ENCODE data around the gene ARHGAP1.

ARHGAP1 gene

DNA sequence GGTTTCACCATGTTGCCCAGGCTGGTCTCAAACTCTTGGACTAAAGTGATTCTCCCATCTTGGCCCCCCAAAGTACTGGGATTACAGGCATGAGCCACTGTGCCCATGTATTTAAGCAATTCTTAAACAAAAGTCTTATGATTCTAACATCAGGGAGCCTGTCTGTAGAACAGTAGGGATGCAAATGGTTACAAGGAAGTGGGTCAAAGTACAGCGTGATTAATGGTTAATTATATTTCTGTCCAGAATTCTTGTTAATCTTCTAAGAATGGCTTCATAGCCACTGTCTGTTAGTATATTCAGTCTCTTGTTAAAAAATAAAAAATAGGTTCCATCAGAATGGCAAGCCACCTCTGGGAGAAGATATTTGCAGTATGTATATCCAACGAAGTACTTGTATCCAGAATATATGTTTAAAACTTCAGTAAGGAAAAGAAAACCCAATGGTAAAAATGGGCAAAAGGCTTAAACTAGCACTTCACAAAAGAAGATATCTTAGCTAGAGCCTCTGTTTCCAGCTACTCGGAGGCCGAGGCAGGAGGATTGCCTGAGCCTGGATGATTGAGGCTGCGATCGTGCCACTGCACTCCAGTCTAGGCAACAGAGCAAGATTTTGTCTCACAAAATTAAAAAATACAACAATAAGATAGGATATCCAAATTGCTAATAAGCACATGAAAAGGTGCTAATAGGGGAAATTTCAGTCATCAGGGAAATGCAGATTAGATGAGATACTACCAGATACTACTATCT is 60.2 kb downstream of the ARHGAP1 start:
- no peak for DNase-seq (ENCODE audit: low read depth)

DNA sequence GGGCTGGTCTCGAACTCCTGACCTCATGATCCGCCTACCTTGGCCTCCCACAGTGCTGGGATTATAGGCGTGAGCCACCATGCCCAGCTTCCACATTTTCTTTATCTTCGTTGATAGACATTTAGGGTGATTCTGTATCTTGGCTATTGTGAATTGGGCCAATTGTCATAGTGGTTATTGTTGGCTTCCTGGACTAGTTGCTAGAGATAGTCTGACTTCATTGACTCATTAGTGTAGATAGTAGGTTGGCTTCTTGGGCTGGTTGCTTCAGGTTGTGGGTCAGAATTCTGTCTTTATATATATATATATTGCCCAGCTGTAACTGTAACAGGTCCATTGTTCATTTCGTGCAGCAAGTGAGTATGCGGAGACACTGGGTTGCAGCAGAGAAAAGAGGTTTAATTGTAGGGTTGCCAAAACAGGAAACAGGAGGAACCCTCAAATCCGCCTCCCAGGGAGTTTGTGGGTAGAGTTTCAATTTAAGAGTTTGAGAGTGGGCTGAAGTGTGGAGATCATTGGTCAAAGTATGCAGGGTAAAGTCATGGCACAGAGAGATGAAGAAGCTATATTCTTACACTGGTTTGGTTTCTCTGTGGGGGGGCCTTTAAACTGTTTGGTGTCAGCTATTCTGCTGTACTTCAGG is 61.1 kb downstream of the ARHGAP1 start:
- DNase-seq (ENCODE audit: low read depth): no peak

DNA sequence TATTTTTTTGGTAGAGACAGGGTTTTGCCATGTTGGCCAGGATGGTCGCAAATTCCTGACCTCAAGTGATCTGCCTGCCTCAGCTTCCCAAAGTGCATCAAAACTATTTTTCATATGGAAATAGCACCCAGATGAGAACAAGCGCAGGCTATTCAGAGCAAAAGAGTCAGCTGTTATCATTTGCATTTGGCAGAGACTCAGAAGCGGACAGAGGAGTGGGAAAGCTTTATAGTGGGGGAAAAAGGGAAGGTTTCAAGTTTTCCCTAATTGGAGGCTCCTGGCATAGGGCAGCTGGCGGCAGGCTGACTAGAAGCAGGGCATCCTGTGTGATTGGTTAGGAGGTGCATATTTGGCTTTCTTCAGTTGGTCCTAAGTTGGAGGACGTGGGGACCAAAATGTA is 62.9 kb downstream of the ARHGAP1 start:
- DNase-seq (ENCODE audit: low read depth): no peak

DNA sequence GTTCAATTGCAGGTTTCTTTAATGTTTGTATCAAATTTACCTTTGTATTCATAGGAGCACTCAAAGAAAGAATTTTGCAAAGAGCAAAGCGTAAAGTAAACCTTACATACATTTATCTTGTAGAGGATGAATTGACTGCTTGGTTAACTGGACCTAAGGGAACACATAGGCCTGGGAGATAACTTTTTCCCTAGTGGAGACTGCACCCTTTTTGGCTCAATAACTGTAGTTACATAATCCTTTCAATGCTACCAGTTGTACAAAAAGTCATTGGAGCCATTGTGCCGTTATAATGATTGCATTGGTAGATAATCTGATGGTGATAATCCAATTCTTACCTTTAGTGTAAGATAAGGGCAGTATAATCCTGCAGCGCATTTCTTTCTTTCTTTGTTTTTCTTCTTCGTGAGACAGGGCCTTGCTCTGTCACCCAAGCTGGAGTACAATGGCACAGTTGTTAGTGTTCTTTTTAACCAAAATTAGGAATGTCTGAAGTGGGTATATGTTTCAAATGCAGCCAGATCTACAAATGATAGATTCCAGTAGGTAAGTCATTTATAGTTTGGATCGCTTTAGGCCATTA is 64.8 kb downstream of the ARHGAP1 start:
- DNase-seq (ENCODE audit: low read depth): no peak

DNA sequence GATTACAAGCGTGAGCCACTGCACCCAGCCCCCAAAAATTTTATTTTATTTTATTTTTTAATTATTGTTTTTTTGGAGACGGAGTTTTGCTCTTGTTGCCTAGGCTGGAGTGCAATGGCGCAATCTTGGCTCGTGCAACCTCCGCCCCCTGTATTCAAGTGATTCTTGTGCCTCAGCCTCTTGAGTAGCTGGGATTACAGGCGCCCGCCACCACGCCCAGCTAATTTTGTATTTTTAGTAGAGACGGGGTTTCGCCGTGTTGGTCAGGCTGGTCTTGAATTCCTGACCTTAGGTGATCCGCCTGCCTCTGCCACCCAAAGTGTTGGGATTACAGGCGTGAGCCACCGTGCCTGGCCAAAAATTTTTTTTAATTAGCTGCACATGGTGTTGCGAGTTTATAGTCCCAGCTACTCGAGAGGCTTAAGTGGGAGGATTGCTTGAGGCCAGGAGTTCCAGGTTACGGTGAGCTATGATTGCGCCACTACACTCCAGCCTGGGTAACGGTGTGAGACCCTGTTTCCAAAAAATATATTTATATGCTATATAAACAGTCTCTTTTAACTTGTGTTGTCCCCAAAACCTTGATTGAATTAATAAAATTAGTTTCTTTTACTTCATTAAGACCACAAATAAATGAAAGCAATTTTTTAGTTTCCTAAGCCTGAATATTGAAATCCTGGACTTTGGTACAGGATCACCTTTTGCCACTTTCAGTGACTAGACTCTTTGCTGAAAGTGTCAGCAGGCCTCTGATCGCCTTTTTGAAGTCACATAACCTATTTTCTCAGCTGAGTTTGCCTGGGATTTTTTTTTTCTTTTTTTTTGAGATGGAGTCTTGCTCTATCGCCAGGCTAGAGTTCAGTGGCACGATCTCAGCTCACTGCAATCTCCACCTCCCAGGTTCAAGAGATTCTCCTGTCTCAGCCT is 66.9 kb downstream of the ARHGAP1 start:
- no peak for DNase-seq (ENCODE audit: low read depth)

DNA sequence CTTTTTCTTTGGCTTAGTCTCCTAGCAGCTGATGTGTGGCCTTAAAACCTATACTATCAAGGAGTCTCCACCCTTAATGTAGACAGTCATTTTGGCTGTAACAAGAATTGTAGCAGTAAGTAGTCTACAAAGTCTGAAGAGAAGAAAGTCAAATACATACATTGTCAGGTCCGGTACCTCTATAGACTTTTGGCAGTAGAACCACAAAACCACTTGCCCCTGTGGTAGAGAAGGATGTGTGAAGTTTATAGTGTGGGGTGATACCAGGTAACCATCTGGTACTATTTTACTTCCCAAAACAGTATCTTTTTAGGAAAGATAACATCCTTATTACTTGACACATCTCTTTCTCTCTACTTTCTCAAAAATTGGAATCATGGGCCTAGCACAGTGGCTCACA is 67.9 kb downstream of the ARHGAP1 start:
- no peak for DNase-seq (ENCODE audit: low read depth)

DNA sequence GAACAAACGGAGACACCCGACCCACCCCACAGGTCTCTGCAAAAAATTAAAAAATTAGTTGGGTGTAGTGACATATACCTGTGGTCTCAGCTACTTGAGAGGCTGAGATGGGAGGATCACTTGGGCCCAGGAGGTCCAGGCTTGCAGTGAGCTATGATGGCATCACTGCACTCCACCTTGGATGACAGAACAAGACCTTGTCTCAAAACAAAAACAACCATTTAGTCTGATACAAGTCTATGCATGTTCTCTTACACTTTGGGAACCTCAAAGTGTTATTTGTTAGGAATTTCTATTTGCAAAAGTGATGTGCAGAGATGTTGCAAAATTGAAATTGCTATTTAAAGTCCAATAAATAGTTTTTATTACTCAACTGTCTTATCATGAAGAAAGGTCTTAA is 68.7 kb downstream of the ARHGAP1 start:
- no peak for DNase-seq (ENCODE audit: low read depth)

DNA sequence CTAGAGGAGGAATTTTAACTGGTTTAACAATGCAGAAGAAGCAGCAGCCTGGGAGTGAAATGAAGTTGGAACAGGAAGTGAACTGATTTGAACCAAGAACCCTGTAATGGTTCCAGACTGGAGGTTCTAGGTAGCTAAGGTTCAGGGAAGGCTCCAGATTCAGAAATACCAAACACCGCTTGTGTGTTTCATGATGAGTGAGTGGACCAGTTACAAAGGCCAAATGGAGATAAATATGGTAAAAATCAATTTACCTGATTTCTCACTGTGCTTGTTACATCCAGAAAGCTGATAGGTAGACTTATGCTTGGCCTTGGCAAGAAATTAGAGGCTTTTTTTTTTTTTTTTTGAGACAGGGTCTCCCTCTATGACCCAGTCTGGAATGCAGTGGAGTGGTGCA is 70.2 kb downstream of the ARHGAP1 start:
- no peak for DNase-seq (ENCODE audit: low read depth)

DNA sequence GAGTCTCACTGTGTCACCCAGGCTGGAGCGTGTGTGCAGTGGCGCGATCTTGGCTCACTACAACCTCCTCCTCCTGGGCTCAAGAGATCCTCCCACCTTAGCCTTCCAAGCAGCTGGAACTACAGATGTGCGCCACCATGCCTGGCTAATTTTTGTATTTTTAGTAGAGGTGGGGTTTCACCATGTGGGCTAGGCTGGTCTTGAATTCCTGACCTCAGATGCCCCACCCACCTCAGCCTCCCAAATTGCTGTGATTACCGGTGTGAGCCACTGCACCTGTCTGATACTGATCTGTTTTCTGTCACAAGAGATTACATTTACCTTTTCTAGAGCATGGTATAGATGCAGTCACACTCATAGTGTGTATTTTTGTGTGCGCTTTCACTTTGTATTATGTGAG is 71.5 kb downstream of the ARHGAP1 start:
- no peak for DNase-seq (ENCODE audit: low read depth)

All from T follicular helper cell (primary cell).